OCI-LY7 (cell line): ENCODE results near the gene THAP3.

Source experiments
- EZH2phosphoT487 ChIP-seq: fragments of 200-600 bp; sonication (generic); IDR thresholded peaks from 2 replicates; pipeline ENCODE4 v1.6.1; 2018; ENCODE audit warnings: low read depth, borderline replicate concordance, mild to moderate bottlenecking, mixed run types, antibody characterized with exemption, low read length, moderate library complexity, mixed read lengths
- TF ChIP-seq, protein P1 (sequence below): fragments of 200-600 bp; sonication (generic); conservative IDR thresholded peaks from 2 replicates; pipeline ENCODE4 v1.5.1; 2014; ENCODE audit warnings: mild to moderate bottlenecking, antibody characterized with exemption, low read length, moderate library complexity, mixed read lengths

DNA sequence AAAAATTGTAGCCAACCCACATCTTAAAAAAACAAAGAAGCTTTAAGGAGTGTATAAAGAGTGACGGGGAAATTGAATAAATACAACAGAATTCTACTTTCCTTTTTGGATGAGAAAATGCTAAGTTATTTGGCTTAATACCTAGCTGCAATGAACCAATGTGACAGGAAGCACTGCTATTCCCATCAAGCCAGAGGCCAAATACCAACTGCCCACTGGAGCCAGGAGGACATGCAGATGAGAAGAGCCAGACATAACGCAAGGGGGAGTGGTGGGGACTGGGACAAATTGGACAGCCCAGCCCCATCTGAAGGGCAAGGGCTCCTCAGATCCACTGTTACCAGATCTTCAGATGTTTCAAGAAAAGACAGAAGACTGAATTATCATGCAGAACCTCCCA lies 51.3 kb downstream of the THAP3 start:
- TF ChIP-seq EZH2phosphoT487 = no peak
- TF ChIP-seq, protein P1, sequence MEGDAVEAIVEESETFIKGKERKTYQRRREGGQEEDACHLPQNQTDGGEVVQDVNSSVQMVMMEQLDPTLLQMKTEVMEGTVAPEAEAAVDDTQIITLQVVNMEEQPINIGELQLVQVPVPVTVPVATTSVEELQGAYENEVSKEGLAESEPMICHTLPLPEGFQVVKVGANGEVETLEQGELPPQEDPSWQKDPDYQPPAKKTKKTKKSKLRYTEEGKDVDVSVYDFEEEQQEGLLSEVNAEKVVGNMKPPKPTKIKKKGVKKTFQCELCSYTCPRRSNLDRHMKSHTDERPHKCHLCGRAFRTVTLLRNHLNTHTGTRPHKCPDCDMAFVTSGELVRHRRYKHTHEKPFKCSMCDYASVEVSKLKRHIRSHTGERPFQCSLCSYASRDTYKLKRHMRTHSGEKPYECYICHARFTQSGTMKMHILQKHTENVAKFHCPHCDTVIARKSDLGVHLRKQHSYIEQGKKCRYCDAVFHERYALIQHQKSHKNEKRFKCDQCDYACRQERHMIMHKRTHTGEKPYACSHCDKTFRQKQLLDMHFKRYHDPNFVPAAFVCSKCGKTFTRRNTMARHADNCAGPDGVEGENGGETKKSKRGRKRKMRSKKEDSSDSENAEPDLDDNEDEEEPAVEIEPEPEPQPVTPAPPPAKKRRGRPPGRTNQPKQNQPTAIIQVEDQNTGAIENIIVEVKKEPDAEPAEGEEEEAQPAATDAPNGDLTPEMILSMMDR = no peak
